A673 (cell line): Measurements from ENCODE around the gene KLF8. TPM values are rescaled to one million over a fixed set of nuclear protein-coding genes. Genes with fewer than 3 reads are reported as not detected.

Experiments used
- BruUV-seq: library from RNA; stranded (reverse); fragments of 400-500 nt; replicated peaks from 2 replicates; lab custom pipeline; 2021; lab: Mats Ljungman, UMichigan
- CTCF ChIA-PET: fragments of 300-600 bp; sonication (Branson Sonifier 250); formaldehyde crosslinking; loops from one replicate; lab custom pipeline; 2022; ENCODE audit warnings: antibody characterized with exemption; lab: Charles Lee
- POLR2A ChIA-PET: fragments of 300-600 bp; sonication (Branson Sonifier 250); formaldehyde crosslinking; loops from one replicate; lab custom pipeline; 2022; ENCODE audit warnings: antibody characterized with exemption; ENCODE audit not compliant: low non-redundant PET; lab: Charles Lee
- DNase-seq: peaks from one replicate; pipeline ENCODE4 v3.0.0-alpha.2; 2015; ENCODE audit warnings: low spot score
- H3K27ac ChIP-seq: fragments of 200-600 bp; sonication (generic); 2 replicates; pipeline ENCODE4 v1.5.1; 2016; ENCODE audit warnings: mixed run types, low read depth, mild to moderate bottlenecking, mixed read lengths, antibody characterized with exemption, low read length; ENCODE audit not compliant: poor library complexity, severe bottlenecking
- H3K27me3 ChIP-seq: fragments of 200-600 bp; sonication (generic); replicated peaks from 2 replicates; pipeline ENCODE4 v1.6.1; 2017; ENCODE audit warnings: mixed run types, low read depth, mild to moderate bottlenecking, mixed read lengths, antibody characterized with exemption, low read length; ENCODE audit not compliant: insufficient read depth, poor library complexity
- H3K36me3 ChIP-seq: fragments of 200-600 bp; sonication (generic); 2 replicates; pipeline ENCODE4 v1.6.1; 2016; ENCODE audit warnings: mixed run types, mild to moderate bottlenecking, mixed read lengths, antibody characterized with exemption, low read length; ENCODE audit not compliant: insufficient read depth, poor library complexity, severe bottlenecking
- H3K4me1 ChIP-seq: fragments of 200-600 bp; sonication (generic); 2 replicates; pipeline ENCODE4 v1.6.1; 2017; ENCODE audit warnings: mixed run types, mild to moderate bottlenecking, mixed read lengths, antibody characterized with exemption, low read length; ENCODE audit not compliant: insufficient read depth, poor library complexity, severe bottlenecking
- H3K4me3 ChIP-seq: fragments of 200-600 bp; sonication (generic); 2 replicates; pipeline ENCODE4 v1.5.1; 2016; ENCODE audit warnings: low read depth, mixed run types, mild to moderate bottlenecking, mixed read lengths, low read length; ENCODE audit not compliant: poor library complexity, severe bottlenecking
- H3K9me3 ChIP-seq: fragments of 200-600 bp; sonication (generic); 2 replicates; pipeline ENCODE4 v1.6.1; 2016; ENCODE audit warnings: mixed run types, low read depth, mild to moderate bottlenecking, mixed read lengths, antibody characterized with exemption, low read length; ENCODE audit not compliant: poor library complexity, severe bottlenecking
- EZH2 ChIP-seq: fragments of 200-600 bp; sonication (generic); IDR thresholded peaks from 2 replicates; pipeline ENCODE4 v1.6.1; 2017; ENCODE audit warnings: borderline replicate concordance, low read depth, mild to moderate bottlenecking, mixed read lengths, antibody characterized with exemption, low read length; ENCODE audit not compliant: poor library complexity, severe bottlenecking
- intact Hi-C: fragments of 100-400 bp; cut with micrococcal nuclease; formaldehyde crosslinking; loops from one replicate; pipeline ENCODE4 v1.10.0; 2022; ENCODE audit not compliant: unreplicated experiment
- total RNA-seq: library from RNA; stranded (reverse); gene quantifications from 2 replicates; pipeline ENCODE4 v1.2.3, GENCODE V29; 2021
- TF ChIP-seq, protein P1 (sequence below): fragments of 300-800, 200-600 bp; sonication (generic); conservative IDR thresholded peaks from 2 replicates; pipeline ENCODE4 v1.5.1; 2017; ENCODE audit warnings: low read depth, mild to moderate bottlenecking, antibody characterized with exemption, low read length, moderate library complexity, mixed read lengths

Gene KLF8
- total RNA-seq, 1 experiment from 2014 or later = not detected

DNA sequence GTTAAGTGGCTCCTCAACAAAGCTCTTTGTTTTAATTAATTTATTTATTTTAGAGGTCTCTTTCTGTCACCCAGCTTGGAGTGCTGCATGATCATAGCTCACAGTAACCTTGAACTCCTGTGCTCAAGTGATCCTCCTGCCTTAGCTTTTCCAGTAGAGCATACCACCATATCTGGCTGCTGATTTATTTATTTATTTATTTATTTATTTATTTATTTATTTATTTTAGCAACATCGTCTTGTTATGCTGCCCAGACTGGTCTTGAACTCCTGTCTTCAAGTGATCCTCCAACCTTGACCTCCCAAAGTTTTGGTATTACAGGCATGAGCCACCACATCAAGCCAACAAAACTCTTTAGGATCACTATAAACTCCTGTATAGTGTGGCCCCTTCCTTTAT lies 15.8 kb upstream of the KLF8 start:
- POLR2A ChIA-PET = no interaction called here
- H3K27me3 ChIP-seq = no peaks in the 10 kb centered on the region
- CTCF ChIA-PET = no interaction called here

DNA sequence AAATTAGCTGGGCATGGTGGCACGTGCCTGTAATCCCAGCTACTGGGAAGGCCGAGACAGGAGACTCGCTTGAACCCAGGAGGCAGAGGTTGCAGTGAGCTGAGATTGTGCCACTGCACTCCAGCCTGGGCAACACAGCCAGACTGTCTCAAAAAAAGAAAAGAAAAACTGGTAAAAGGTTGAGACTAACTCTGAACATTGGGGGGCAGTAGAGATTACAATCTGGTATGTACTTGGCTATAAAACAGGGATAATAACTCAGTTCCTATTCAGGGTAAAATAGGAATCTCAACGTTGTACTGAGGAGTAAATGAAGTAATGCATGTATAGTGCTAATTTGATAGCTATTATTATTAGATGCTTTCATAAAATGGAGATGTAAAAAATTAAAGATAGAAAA lies 12.5 kb upstream of the KLF8 start:
- intact Hi-C loops = no loop called here
- no peaks in the 10 kb centered on the region for H3K4me1 ChIP-seq
- no peaks in the 10 kb centered on the region for H3K36me3 ChIP-seq
- no peak overlapping the region for H3K4me3 ChIP-seq
- no peaks in the 10 kb centered on the region for H3K27me3 ChIP-seq
- no peak overlapping the region for H3K27ac ChIP-seq
- POLR2A ChIA-PET = no interaction called here
- CTCF ChIA-PET = no interaction called here
- TF ChIP-seq, protein P1, sequence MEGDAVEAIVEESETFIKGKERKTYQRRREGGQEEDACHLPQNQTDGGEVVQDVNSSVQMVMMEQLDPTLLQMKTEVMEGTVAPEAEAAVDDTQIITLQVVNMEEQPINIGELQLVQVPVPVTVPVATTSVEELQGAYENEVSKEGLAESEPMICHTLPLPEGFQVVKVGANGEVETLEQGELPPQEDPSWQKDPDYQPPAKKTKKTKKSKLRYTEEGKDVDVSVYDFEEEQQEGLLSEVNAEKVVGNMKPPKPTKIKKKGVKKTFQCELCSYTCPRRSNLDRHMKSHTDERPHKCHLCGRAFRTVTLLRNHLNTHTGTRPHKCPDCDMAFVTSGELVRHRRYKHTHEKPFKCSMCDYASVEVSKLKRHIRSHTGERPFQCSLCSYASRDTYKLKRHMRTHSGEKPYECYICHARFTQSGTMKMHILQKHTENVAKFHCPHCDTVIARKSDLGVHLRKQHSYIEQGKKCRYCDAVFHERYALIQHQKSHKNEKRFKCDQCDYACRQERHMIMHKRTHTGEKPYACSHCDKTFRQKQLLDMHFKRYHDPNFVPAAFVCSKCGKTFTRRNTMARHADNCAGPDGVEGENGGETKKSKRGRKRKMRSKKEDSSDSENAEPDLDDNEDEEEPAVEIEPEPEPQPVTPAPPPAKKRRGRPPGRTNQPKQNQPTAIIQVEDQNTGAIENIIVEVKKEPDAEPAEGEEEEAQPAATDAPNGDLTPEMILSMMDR = 0 out of 2 replicates have a peak, but pooled peaks have one; percentile 23
- no peak for TF ChIP-seq EZH2
- no TSS peak for BruUV-seq
- DNase-seq = peak; percentile 2
- H3K9me3 ChIP-seq = no peaks in the 10 kb centered on the region

More for the DNA sequence above, 15.8 kb upstream of the KLF8 start:
- H3K4me1 ChIP-seq = no peaks in the 10 kb centered on the region
- intact Hi-C loops = no loop called here
- no peaks in the 10 kb centered on the region for H3K36me3 ChIP-seq
- H3K4me3 ChIP-seq = no peak overlapping the region
- no peak for DNase-seq
- BruUV-seq = no TSS peak
- H3K9me3 ChIP-seq = no peaks in the 10 kb centered on the region
- no peak for TF ChIP-seq EZH2
- TF ChIP-seq, protein P1 = no peak
- H3K27ac ChIP-seq = no peak overlapping the region

DNA sequence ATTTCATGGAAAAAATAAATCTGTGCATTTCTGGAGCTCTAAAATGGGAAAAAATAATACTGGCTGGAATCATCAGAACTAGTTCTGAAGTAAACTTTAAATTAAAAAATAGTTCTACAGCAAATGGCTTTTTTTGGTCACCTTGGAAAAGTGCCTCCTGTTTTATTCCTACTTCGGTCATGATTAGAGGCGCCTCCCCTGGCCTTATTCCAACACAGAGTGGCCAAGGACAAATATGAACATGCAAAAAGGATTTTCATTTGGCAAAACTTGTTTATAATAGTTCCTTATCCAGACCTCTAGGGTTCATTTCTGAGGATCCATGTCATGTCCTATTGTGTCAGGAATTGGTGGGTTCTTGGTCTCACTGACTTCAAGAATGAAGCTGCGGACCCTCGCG lies 11.1 kb upstream of the KLF8 start:
- Histone ChIP-seq H3K4me3 (no peak overlapping the region), H3K4me1 (no peaks in the 10 kb centered on the region), H3K9me3 (no peaks in the 10 kb centered on the region), H3K27me3 (no peaks in the 10 kb centered on the region), H3K36me3 (no peaks in the 10 kb centered on the region), H3K27ac (no peak overlapping the region)
- no peak for TF ChIP-seq EZH2
- TF ChIP-seq, protein P1 = no peak
- ChIA-PET POLR2A (no interaction called here), CTCF (no interaction called here)
- no peak for DNase-seq
- BruUV-seq = no TSS peak
- intact Hi-C loops = no loop called here
